ENCODE measurements around the gene MX1. TPM values are rescaled to one million over a fixed set of nuclear protein-coding genes. Genes with fewer than 3 reads are reported as not detected.

MX1 gene
- total RNA-seq, 2 experiments from 2014 or later = 82.3 to 86.3 TPM

DNA sequence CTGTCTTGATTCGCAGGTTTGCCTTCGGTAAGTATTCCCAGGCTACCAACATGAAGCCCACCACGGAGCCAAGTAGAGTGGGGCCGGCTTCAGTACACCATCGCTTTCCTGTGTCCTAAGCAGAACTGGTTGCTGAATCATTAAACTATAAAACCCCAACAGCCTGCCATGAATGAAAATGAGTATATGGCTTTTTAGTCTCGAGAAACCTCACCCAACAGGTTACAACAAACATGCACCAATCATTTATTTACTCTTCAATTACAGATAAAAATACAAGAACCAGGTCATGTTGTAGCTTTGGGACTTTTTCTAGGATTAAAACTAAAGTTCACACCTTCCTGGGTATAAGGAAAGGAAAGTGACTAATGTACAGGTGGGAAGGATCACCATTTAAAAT, 74.3 kb downstream of the MX1 start:
- ChIA-PET POLR2A (no interaction called here), CTCF (no interaction called here)
- Mint-ChIP-seq H3K27ac (no peak overlapping the region), H3K27me3 (peaks cover 56% of the 10 kb centered on the region), H3K4me1 (ENCODE audit: low read depth) (peaks cover 5% of the 10 kb centered on the region), H3K9me3 (no peaks in the 10 kb centered on the region), H3K36me3 (ENCODE audit: low read depth) (no peaks in the 10 kb centered on the region), H3K4me3 (no peak overlapping the region)
- Histone ChIP-seq H3K36me3 (ENCODE audit: insufficient read depth, low read length) (no peaks in the 10 kb centered on the region), H3K4me1 (ENCODE audit: insufficient read depth, low read length) (peaks cover 2% of the 10 kb centered on the region), H3K9me3 (ENCODE audit: control insufficient read depth in 1 of 2, insufficient read depth in 1 of 2, low read length in 2 of 2) (no peaks in the 10 kb centered on the region), H3K27ac (ENCODE audit: low read depth in 1 of 2, low read length in 2 of 2) (no peak overlapping the region), H3K4me3 (ENCODE audit: low read length) (no peak overlapping the region), H3K27me3 (ENCODE audit: control insufficient read depth in 1 of 2, insufficient read depth in 2 of 2, low read length in 2 of 2) (peaks cover 2 to 6% of the 10 kb centered on the region in 2 experiments)
- no peak for DNase-seq
- intact Hi-C loops (cut with DNase I, micrococcal nuclease) = no loop called here
- TF ChIP-seq, protein P1, sequence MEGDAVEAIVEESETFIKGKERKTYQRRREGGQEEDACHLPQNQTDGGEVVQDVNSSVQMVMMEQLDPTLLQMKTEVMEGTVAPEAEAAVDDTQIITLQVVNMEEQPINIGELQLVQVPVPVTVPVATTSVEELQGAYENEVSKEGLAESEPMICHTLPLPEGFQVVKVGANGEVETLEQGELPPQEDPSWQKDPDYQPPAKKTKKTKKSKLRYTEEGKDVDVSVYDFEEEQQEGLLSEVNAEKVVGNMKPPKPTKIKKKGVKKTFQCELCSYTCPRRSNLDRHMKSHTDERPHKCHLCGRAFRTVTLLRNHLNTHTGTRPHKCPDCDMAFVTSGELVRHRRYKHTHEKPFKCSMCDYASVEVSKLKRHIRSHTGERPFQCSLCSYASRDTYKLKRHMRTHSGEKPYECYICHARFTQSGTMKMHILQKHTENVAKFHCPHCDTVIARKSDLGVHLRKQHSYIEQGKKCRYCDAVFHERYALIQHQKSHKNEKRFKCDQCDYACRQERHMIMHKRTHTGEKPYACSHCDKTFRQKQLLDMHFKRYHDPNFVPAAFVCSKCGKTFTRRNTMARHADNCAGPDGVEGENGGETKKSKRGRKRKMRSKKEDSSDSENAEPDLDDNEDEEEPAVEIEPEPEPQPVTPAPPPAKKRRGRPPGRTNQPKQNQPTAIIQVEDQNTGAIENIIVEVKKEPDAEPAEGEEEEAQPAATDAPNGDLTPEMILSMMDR (IDR thresholded peaks at IDR 0.05) = no peak
- ATAC-seq (ENCODE audit: poor library complexity) = no peak

DNA sequence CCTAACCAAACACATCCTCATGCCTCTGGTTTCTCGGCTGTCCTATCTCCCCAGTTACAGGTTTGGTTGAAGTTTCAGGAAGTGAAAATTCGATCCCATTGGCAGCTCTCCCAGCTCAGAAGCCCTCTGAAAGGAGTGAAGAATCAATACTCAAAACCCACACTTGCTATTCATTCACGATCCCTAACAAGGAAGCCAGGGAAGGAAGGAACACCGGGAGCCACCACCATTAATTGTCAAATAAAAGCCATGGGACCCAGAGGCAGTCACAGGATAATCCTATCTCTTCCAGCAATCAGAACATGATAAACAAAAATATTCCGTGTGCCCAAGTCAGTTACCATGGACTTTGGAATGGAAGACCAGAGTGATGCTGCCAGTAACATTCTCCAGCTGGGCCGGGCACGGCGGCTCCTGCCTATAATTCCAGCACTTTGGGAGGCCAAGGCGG, 74.9 kb downstream of the MX1 start:
- CTCF ChIA-PET = no interaction called here
- peaks cover 5% of the 10 kb centered on the region for H3K4me1 Mint-ChIP-seq (ENCODE audit: low read depth)
- no peak overlapping the region for H3K27ac Mint-ChIP-seq

DNA sequence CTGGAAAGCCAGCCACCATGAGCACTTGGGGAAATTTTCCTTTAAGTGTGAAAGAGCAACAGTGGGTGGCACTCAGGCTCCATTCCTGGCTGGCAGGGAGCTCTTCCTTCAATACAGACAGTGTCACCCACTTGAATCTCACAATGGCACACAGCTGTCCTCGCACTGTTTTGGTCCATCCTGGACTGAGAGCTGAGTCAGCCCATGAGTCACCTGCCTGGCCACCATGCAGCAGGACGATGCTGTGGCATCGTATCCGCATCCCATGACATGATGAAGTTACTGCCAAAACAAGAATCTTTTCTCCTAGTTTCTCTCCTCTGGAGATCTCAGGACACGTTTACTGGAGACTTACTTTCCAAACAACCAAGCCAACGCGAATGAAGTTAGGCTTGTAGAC, 75.9 kb downstream of the MX1 start:
- intact Hi-C loops (cut with DNase I, micrococcal nuclease) = no loop called here
- Mint-ChIP-seq H3K4me1 (ENCODE audit: low read depth) (peaks cover 5% of the 10 kb centered on the region), H3K9me3 (no peaks in the 10 kb centered on the region), H3K27ac (no peak overlapping the region), H3K27me3 (peaks cover 72% of the 10 kb centered on the region), H3K4me3 (no peak overlapping the region), H3K36me3 (ENCODE audit: low read depth) (no peaks in the 10 kb centered on the region)
- no peak for ATAC-seq (ENCODE audit: poor library complexity)
- H3K36me3 ChIP-seq (ENCODE audit: insufficient read depth, low read length) = no peaks in the 10 kb centered on the region
- H3K4me3 ChIP-seq (ENCODE audit: low read length) = no peak overlapping the region
- ChIA-PET CTCF (no interaction called here), POLR2A (no interaction called here)
- no peak overlapping the region for H3K27ac ChIP-seq (ENCODE audit: low read depth in 1 of 2, low read length in 2 of 2)
- H3K9me3 ChIP-seq (ENCODE audit: control insufficient read depth in 1 of 2, insufficient read depth in 1 of 2, low read length in 2 of 2) = no peaks in the 10 kb centered on the region
- H3K4me1 ChIP-seq (ENCODE audit: insufficient read depth, low read length) = peaks cover 4% of the 10 kb centered on the region
- TF ChIP-seq, protein P1 (IDR thresholded peaks at IDR 0.05) = no peak
- no peak for DNase-seq
- peaks cover 14 to 17% of the 10 kb centered on the region in 2 experiments for H3K27me3 ChIP-seq (ENCODE audit: control insufficient read depth in 1 of 2, insufficient read depth in 2 of 2, low read length in 2 of 2)

More for the DNA sequence above, 74.9 kb downstream of the MX1 start:
- POLR2A ChIA-PET = no interaction called here
- TF ChIP-seq, protein P1 (IDR thresholded peaks at IDR 0.05) = no peak
- ATAC-seq (ENCODE audit: poor library complexity) = no peak
- Histone ChIP-seq H3K9me3 (ENCODE audit: control insufficient read depth in 1 of 2, insufficient read depth in 1 of 2, low read length in 2 of 2) (no peaks in the 10 kb centered on the region), H3K4me3 (ENCODE audit: low read length) (no peak overlapping the region), H3K27me3 (ENCODE audit: control insufficient read depth in 1 of 2, insufficient read depth in 2 of 2, low read length in 2 of 2) (peaks cover 6 to 8% of the 10 kb centered on the region in 2 experiments), H3K27ac (ENCODE audit: low read depth in 1 of 2, low read length in 2 of 2) (no peak overlapping the region), H3K36me3 (ENCODE audit: insufficient read depth, low read length) (no peaks in the 10 kb centered on the region), H3K4me1 (ENCODE audit: insufficient read depth, low read length) (peaks cover 2% of the 10 kb centered on the region)
- no peak overlapping the region for H3K4me3 Mint-ChIP-seq
- H3K36me3 Mint-ChIP-seq (ENCODE audit: low read depth) = no peaks in the 10 kb centered on the region
- peaks cover 62% of the 10 kb centered on the region for H3K27me3 Mint-ChIP-seq
- no peaks in the 10 kb centered on the region for H3K9me3 Mint-ChIP-seq
- no peak for DNase-seq
- intact Hi-C loops (cut with DNase I, micrococcal nuclease) = no loop called here

Data from CD4-positive, alpha-beta T cell (primary cell).